B cell (primary cell): ENCODE measurements around the gene PPP1R3C. TPM values are rescaled to one million over a fixed set of nuclear protein-coding genes. Genes with fewer than 3 reads are reported as not detected.

Experiments used
- ATAC-seq: fragments of 200-7000 bp; cut with Tn5 transposase; one replicate; pipeline ENCODE4 v1.10.0; 2021; ENCODE audit warnings: low read depth, mild to moderate bottlenecking, moderate number of reproducible peaks, moderate library complexity
- CTCF ChIA-PET: fragments of 350-600 bp; sonication (Branson Sonifier 250); formaldehyde crosslinking; loops from one replicate; lab custom pipeline; 2021; ENCODE audit warnings: antibody characterized with exemption, inconsistent platforms; lab: Charles Lee
- POLR2A ChIA-PET: fragments of 350-600 bp; sonication (Branson Sonifier 250); formaldehyde crosslinking; loops from one replicate; lab custom pipeline; 2021; ENCODE audit warnings: antibody characterized with exemption; lab: Charles Lee
- DNase-seq: peaks from one replicate; pipeline ENCODE4 v3.0.0; 2013
- H2AFZ ChIP-seq: 2 replicates; pipeline ENCODE4 v1.6.1; 2012; ENCODE audit warnings: mild to moderate bottlenecking, low read depth, low read length; ENCODE audit not compliant: insufficient read depth, poor library complexity, severe bottlenecking
- H3K27ac ChIP-seq, 2 donors: 1 replicate in 1 of 2; 2 replicates in 1 of 2; pipeline ENCODE4 v1.5.1; 2012 to 2013; ENCODE audit warnings: low read length in 2 of 2, mild to moderate bottlenecking in 2 of 2, moderate library complexity in 1 of 2
- H3K27me3 ChIP-seq, 4 experiments: fragments of 200-600 bp in 1 of 4; sonication (generic) in 1 of 4; replicated peaks in 1 of 4; 1 replicate in 2 of 4; 2 replicates in 2 of 4; pipeline versions ENCODE4 v1.6.1 to v1.7.0; 2013 to 2016; ENCODE audit warnings: low read length in 3 of 4, mild to moderate bottlenecking in 2 of 4, mixed read lengths in 1 of 4, moderate library complexity in 1 of 4; ENCODE audit not compliant: insufficient read depth in 4 of 4, control insufficient read depth in 3 of 4; ENCODE audit errors: control extremely low read depth in 1 of 4
- H3K36me3 ChIP-seq, 2 experiments: replicated peaks in 1 of 2; 1 replicate in 1 of 2; 2 replicates in 1 of 2; pipeline versions ENCODE4 v1.6.1 to v1.7.1; 2013; ENCODE audit warnings: low read length in 1 of 2; ENCODE audit not compliant: insufficient read depth in 2 of 2, control insufficient read depth in 1 of 2; ENCODE audit errors: control extremely low read depth in 1 of 2, extremely low read depth in 1 of 2
- H3K4me1 ChIP-seq, 2 donors: fragments of 200-600 bp in 1 of 2; sonication (generic) in 1 of 2; 1 replicate in 1 of 2; 2 replicates in 1 of 2; pipeline versions ENCODE4 v1.5.1 to v1.6.1; 2013 to 2017; ENCODE audit warnings: low read length in 2 of 2; ENCODE audit not compliant: control insufficient read depth in 2 of 2, insufficient read depth in 2 of 2
- H3K4me2 ChIP-seq: replicated peaks from 2 replicates; pipeline ENCODE3; 2012; ENCODE audit warnings: mild to moderate bottlenecking, low read depth, low read length; ENCODE audit not compliant: poor library complexity, severe bottlenecking
- H3K4me3 ChIP-seq, 5 experiments: fragments of 200-600 bp in 1 of 5; sonication (generic) in 1 of 5; 1 replicate in 3 of 5; 2 replicates in 2 of 5; pipeline versions ENCODE4 v1.5.1 to v1.7.0; 2011 to 2016; ENCODE audit warnings: low read length in 4 of 5, mild to moderate bottlenecking in 4 of 5, low read depth in 2 of 5, control low read depth in 1 of 5, moderate library complexity in 1 of 5; ENCODE audit not compliant: insufficient read depth in 1 of 5; ENCODE audit errors: control extremely low read depth in 1 of 5, extremely low read depth in 1 of 5
- H3K79me2 ChIP-seq: fragments of 200-600 bp; sonication (generic); one replicate; pipeline ENCODE4 v1.6.0; 2016; ENCODE audit warnings: low read length; ENCODE audit not compliant: control insufficient read depth, insufficient read depth
- H3K9ac ChIP-seq: fragments of 200-600 bp; sonication (generic); 2 replicates; pipeline ENCODE4 v1.6.1; 2017; ENCODE audit warnings: mild to moderate bottlenecking, low read length, moderate library complexity
- H3K9me3 ChIP-seq, 3 donors: one replicate each; pipeline versions ENCODE4 v1.6.1 to v1.7.1; 2013; ENCODE audit warnings: low read length in 2 of 3; ENCODE audit not compliant: control insufficient read depth in 2 of 3, insufficient read depth in 1 of 3; ENCODE audit errors: control extremely low read depth in 1 of 3
- H4K20me1 ChIP-seq: 2 replicates; pipeline ENCODE4 v1.6.0; 2012; ENCODE audit warnings: mild to moderate bottlenecking, low read length; ENCODE audit not compliant: insufficient read depth, control insufficient read depth, poor library complexity, severe bottlenecking
- H3K27ac Mint-ChIP-seq: one replicate; pipeline ENCODE4 v1.8.0; 2021; ENCODE audit warnings: mixed read lengths
- H3K27me3 Mint-ChIP-seq: one replicate; pipeline ENCODE4 v1.8.0; 2021; ENCODE audit warnings: mixed read lengths
- H3K4me1 Mint-ChIP-seq: one replicate; pipeline ENCODE4 v1.8.0; 2021; ENCODE audit warnings: mixed read lengths
- H3K4me3 Mint-ChIP-seq: one replicate; pipeline ENCODE4 v1.8.0; 2021; ENCODE audit warnings: mixed read lengths
- H3K9me3 Mint-ChIP-seq: one replicate; pipeline ENCODE4 v1.8.0; 2022; ENCODE audit warnings: mixed read lengths; ENCODE audit not compliant: insufficient read depth
- EZH2 ChIP-seq: IDR thresholded peaks from 2 replicates; pipeline ENCODE4 v1.6.1; 2012; ENCODE audit warnings: borderline replicate concordance, low read depth, mild to moderate bottlenecking, moderate library complexity, low read length; ENCODE audit not compliant: insufficient read depth, poor library complexity, severe bottlenecking
- WGBS: methylation state at CpG from one replicate; pipeline ENCODE4 v1.1.5; 2013; ENCODE audit warnings: missing lambda C conversion rate; ENCODE audit not compliant: insufficient coverage; 5-methylcytosine and 5-hydroxymethylcytosine counted together
- intact Hi-C: fragments of 100-400 bp; cut with micrococcal nuclease; formaldehyde crosslinking; loops from one replicate; pipeline ENCODE4 v1.10.0; 2022
- polyA plus RNA-seq: library from polyadenylated mRNA; depleted of rRNA; stranded (reverse); fragments of >200 nt; gene quantifications from 2 replicates; pipeline ENCODE4 v1.2.3, GENCODE V29; 2012
- total RNA-seq, 2 donors: library from RNA; stranded (reverse); fragments of 120-200 nt in 1 of 2; gene quantifications; 1 replicate in 1 of 2; 2 replicates in 1 of 2; pipeline versions ENCODE4 v1.2.3 to v1.2.4, GENCODE V29; 2013 to 2022
- TF ChIP-seq, protein P1 (sequence below): fragments of 200-600 bp; IDR thresholded peaks from one replicate; pipeline ENCODE4 v1.8.0; 2022; ENCODE audit warnings: antibody characterized with exemption, mild to moderate bottlenecking

PPP1R3C gene
- total and polyA plus RNA-seq, 2 donors (not counting 1 experiment from before 2014, with no cell fraction given): not detected

GRCh38 chr10:91665842-91666241 is 33.0 kb upstream of the PPP1R3C start:
- intact Hi-C loops: no loop called here
- ChIA-PET POLR2A (no interaction called here), CTCF (interaction anchor here (0.7 kb wide), 1 partner anchor 15 kb away, joined by 4 read pairs; no protein-coding TSS in a partner anchor)
- H3K4me1 ChIP-seq: no peaks in the 10 kb centered on the region
- Mint-ChIP-seq H3K9me3 (no peaks in the 10 kb centered on the region), H3K27ac (no peak overlapping the region), H3K27me3 (peaks cover 49% of the 10 kb centered on the region), H3K4me3 (no peak overlapping the region), H3K4me1 (no peaks in the 10 kb centered on the region)
- no peak overlapping the region for H2AFZ ChIP-seq
- ATAC-seq (no peak), DNase-seq (no peak)
- H3K27me3 ChIP-seq: peaks cover 0 to 3% (median 0%) of the 10 kb centered on the region in 4 experiments
- H3K9me3 ChIP-seq: peaks cover 0 to 1% (median 0%) of the 10 kb centered on the region in 3 donors
- H3K27ac ChIP-seq: no peak overlapping the region
- no peaks in the 10 kb centered on the region for H3K36me3 ChIP-seq
- H4K20me1 ChIP-seq: no peaks in the 10 kb centered on the region
- no peak overlapping the region for H3K9ac ChIP-seq
- no peaks in the 10 kb centered on the region for H3K79me2 ChIP-seq
- TF ChIP-seq EZH2: no peak
- TF ChIP-seq, protein P1, sequence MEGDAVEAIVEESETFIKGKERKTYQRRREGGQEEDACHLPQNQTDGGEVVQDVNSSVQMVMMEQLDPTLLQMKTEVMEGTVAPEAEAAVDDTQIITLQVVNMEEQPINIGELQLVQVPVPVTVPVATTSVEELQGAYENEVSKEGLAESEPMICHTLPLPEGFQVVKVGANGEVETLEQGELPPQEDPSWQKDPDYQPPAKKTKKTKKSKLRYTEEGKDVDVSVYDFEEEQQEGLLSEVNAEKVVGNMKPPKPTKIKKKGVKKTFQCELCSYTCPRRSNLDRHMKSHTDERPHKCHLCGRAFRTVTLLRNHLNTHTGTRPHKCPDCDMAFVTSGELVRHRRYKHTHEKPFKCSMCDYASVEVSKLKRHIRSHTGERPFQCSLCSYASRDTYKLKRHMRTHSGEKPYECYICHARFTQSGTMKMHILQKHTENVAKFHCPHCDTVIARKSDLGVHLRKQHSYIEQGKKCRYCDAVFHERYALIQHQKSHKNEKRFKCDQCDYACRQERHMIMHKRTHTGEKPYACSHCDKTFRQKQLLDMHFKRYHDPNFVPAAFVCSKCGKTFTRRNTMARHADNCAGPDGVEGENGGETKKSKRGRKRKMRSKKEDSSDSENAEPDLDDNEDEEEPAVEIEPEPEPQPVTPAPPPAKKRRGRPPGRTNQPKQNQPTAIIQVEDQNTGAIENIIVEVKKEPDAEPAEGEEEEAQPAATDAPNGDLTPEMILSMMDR: no peak
- no peak overlapping the region for H3K4me2 ChIP-seq
- H3K4me3 ChIP-seq: no peak overlapping the region

GRCh38 chr10:91664426-91664825 is 31.6 kb upstream of the PPP1R3C start:
- H3K36me3 ChIP-seq: no peaks in the 10 kb centered on the region
- Mint-ChIP-seq H3K4me1 (no peaks in the 10 kb centered on the region), H3K27me3 (peaks cover 48% of the 10 kb centered on the region), H3K27ac (no peak overlapping the region), H3K9me3 (no peaks in the 10 kb centered on the region), H3K4me3 (no peak overlapping the region)
- H3K4me1 ChIP-seq: no peaks in the 10 kb centered on the region
- 86% methylated on average over 1 of the region's 2 CpGs for WGBS
- no peak for ATAC-seq
- H3K9ac ChIP-seq: no peak overlapping the region
- no peak overlapping the region for H2AFZ ChIP-seq
- H3K9me3 ChIP-seq: peaks cover 0 to 1% (median 0%) of the 10 kb centered on the region in 3 donors
- no peaks in the 10 kb centered on the region for H3K79me2 ChIP-seq
- H3K27me3 ChIP-seq: peaks cover 0 to 3% (median 0%) of the 10 kb centered on the region in 4 experiments
- intact Hi-C loops: no loop called here
- H4K20me1 ChIP-seq: no peaks in the 10 kb centered on the region
- no peak overlapping the region for H3K4me3 ChIP-seq
- CTCF ChIA-PET: interaction anchor here (0.7 kb wide), 1 partner anchor 117 kb away, joined by 3 read pairs; no protein-coding TSS in a partner anchor
- POLR2A ChIA-PET: interaction anchor here (0.6 kb wide), 1 partner anchor 200 kb away, joined by 5 read pairs; no protein-coding TSS in a partner anchor
- H3K4me2 ChIP-seq: no peak overlapping the region
- no peak for DNase-seq
- no peak overlapping the region for H3K27ac ChIP-seq
- TF ChIP-seq, protein P1: no peak
- no peak for TF ChIP-seq EZH2
